ENCODE data around the gene ARID3A. TPM values are rescaled to one million over a fixed set of nuclear protein-coding genes. Genes with fewer than 3 reads are reported as not detected.
"Not testable (repeated sequence)": the region's sequence is repeated elsewhere in the genome, so short reads cannot be mapped to it uniquely, and the experiment has no call there.

The ARID3A gene
- total RNA-seq, 1 donor from 2014 or later, result 8.0 TPM

DNA sequence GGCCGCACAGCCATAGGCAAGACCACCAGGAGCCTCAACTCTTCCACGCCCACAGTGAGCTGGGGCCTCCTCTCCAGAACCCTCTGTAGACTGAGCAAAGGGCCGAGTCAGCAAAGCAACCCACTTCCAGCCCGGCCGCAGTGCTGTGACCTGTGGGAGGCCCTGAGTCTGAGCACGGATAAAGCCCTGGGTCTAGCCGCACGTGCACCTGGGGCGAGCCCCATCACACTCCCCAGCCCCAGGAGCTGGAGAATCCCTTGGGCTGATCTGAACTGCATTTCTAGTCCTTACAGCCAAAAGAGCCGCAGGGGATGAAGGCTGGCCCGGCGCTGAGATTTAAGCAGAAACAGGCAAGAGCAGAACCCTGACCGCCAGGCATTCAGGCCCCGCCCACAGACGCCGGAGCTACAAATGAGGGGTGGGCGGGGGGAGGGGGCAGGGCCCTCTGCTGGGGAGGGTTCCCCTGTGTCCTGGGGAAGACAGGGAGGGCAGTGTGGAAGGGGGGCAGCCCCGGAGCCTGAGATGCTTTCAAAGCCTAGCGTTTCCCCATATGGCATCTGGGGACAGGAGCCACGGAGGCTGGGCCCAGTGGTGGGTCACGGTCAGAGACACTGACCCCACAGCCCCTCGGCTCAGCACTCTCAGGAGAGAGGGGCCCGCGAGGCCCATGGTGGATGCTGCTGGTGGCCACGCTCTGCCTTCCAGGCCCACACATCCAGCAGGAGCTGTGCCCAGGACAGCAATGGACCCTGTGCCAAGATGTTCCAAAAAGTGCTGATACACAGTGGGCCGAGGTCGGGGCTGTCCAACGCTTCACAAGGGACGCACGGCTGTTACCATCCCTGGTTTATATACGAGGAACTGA, 90.2 kb downstream of the ARID3A start:
- no peak for DNase-seq (ENCODE audit: low read depth, low spot score)

DNA sequence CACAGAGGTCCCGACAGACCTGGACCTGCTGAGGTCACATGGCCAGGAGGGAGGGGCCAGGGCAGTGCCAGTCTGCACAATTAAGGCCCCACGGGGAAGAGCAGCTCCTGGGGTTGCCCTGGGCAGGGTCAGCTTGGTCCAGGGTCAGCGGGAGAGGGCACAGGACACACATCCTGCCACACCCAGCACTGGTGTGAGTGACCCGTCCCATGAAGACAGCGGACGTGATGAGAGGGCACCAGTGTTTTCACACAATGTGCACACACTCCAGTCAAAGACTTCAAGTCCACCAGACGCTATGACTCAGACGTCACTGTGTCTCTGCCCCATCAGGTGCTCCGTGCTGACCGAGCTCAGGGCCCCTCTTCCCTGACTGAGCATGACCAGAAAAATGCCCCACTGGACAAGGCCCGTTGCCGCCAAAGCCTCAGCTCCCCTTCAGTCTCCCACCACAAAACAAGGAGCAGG, 90.8 kb downstream of the ARID3A start:
- DNase-seq (ENCODE audit: low read depth, low spot score), result no peak

GRCh38 chr19:1017115-1017905, 91.5 kb downstream of the ARID3A start:
- DNase-seq (ENCODE audit: low read depth, low spot score), result no peak

DNA sequence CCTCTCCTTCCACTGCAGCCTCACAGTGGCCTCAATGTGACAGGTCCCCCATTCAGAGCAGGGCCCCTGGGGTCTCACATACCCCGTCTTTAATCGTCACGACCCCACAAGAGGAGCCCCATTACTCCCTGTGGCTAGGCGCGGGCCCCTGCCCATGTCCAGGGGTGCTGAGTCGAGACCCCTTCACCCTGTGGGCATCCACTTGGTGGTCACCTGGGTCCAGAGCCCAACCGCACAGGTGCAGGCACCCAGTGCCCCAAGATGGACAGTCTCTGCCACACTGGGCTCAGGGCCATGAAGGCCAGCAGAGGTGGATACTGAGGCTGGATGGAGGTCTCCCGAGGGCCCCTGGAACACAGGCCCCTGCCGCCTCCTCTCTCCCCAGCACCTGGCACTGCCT, 92.1 kb downstream of the ARID3A start:
- DNase-seq (ENCODE audit: low read depth, low spot score), result no peak

- no peak for DNase-seq (ENCODE audit: low read depth, low spot score)
These were observed 92.6 kb downstream of the ARID3A start for GRCh38 chr19:1018393-1018792.

GRCh38 chr19:1018932-1019615, 93.2 kb downstream of the ARID3A start:
- no peak for DNase-seq (ENCODE audit: low read depth, low spot score)

- DNase-seq (ENCODE audit: low read depth, low spot score), result no peak
These were observed 93.8 kb downstream of the ARID3A start for GRCh38 chr19:1019616-1019961.

- no peak for DNase-seq (ENCODE audit: low read depth, low spot score)
These were observed 94.4 kb downstream of the ARID3A start for GRCh38 chr19:1019980-1020867.

DNA sequence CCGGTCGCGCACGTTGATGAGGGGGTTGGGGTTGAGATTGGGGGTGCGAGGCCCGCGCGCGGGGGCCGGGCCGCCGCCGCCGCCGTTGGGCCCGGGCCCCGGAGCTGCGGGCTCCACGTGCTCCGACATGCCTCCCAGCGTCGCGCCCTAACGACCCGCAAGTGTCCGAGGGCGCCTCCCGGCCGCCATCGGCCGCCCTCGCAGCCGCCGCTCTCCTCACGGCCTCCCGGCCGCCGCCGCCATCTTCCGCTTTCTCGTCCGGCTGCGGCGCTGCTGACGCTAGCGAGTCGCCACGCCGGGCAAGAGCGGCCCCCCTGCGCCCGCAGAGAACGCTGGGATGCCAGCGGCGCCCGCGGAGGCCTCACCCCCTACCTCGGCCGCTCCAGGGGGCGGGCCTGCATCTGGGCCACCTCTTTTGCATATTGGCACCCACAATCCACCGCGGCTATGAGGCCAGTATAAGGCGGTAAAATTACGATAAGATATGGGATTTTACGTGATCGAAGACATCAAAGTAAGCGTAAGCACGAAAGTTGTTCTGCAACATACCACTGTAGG, 95.1 kb downstream of the ARID3A start, which contains the start of gene TMEM259:
TMEM259 (minus strand) TSS at position 256 of the 558 bp plus-strand sequence; CDS start at position 129, 127 bp downstream.
- DNase-seq (ENCODE audit: low read depth, low spot score), result peak; percentile 87

DNA sequence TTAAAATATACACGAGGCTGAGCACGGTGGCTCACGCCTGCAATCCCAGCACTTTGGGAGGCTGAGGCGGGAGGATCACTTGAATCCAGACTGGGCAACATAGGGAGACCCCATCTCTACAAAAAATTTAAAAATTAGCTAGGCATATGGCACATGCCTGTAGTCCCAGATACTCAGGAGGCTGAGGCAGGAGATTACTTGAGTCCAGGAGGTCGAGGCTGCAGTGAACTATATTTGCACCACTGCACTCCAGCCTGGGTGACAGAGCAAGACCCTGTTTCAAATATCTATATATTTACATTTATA, 98.0 kb downstream of the ARID3A start:
- DNase-seq (ENCODE audit: low read depth, low spot score), result not testable (repeated sequence)

- not testable (repeated sequence) for DNase-seq (ENCODE audit: low read depth, low spot score)
These were observed 99.2 kb downstream of the ARID3A start for GRCh38 chr19:1025080-1025479.

Other genes with a start within 250 kb of the ARID3A start
- gene FSTL3, start 249.6 kb upstream of the ARID3A start, total RNA-seq, result 18.5 and 32.6 TPM in 2 replicates
- 0.07 TPM in 1 of 2 replicates, not detected in the other for gene PRSS57, start 230.6 kb upstream of the ARID3A start, total RNA-seq
- gene PALM, start 217.1 kb upstream of the ARID3A start, total RNA-seq, result 14.3 and 23.0 TPM in 2 replicates
- 0.04 TPM in 1 of 2 replicates, not detected in the other for gene MISP, start 174.9 kb upstream of the ARID3A start, total RNA-seq
- 198 and 241 TPM in 2 replicates for gene PTBP1, start 128.6 kb upstream of the ARID3A start, total RNA-seq
- 0.07 and 0.33 TPM in 2 replicates for gene PLPPR3, start 104.1 kb upstream of the ARID3A start, total RNA-seq
- gene AZU1, start 98.2 kb upstream of the ARID3A start, total RNA-seq, result not detected in 2 replicates
- gene PRTN3, start 85.0 kb upstream of the ARID3A start, total RNA-seq, result not detected in 2 replicates
- gene ELANE, start 73.7 kb upstream of the ARID3A start, total RNA-seq, result not detected in 2 replicates
- gene CFD, start 66.4 kb upstream of the ARID3A start, total RNA-seq, result 0.49 and 3.6 TPM in 2 replicates
- gene MED16, start 32.8 kb upstream of the ARID3A start, total RNA-seq, result 22.9 and 27.0 TPM in 2 replicates
- gene RNU6-9, start 32.6 kb upstream of the ARID3A start, total RNA-seq, result not detected in 2 replicates
- gene R3HDM4, start 12.8 kb upstream of the ARID3A start, total RNA-seq, result 22.8 and 29.1 TPM in 2 replicates
- not detected in 2 replicates for gene KISS1R, start 8.7 kb upstream of the ARID3A start, total RNA-seq
- gene WDR18, start 58.3 kb downstream of the ARID3A start, total RNA-seq, result 106 and 115 TPM in 2 replicates
- 0.39 and 0.59 TPM in 2 replicates for gene GRIN3B, start 74.4 kb downstream of the ARID3A start, total RNA-seq
- 49.5 and 65.1 TPM in 2 replicates for gene TMEM259, start 95.1 kb downstream of the ARID3A start, total RNA-seq
- gene RNU6-2, start 95.5 kb downstream of the ARID3A start, total RNA-seq, result not detected in 2 replicates
- 159 and 188 TPM in 2 replicates for gene CNN2, start 100.6 kb downstream of the ARID3A start, total RNA-seq
- 3.5 and 5.9 TPM in 2 replicates for gene ABCA7, start 114.1 kb downstream of the ARID3A start, total RNA-seq
- 10.2 and 20.2 TPM in 2 replicates for gene ARHGAP45, start 141.1 kb downstream of the ARID3A start, total RNA-seq
- 133 and 163 TPM in 2 replicates for gene POLR2E, start 169.3 kb downstream of the ARID3A start, total RNA-seq
- gene GPX4, start 178.0 kb downstream of the ARID3A start, total RNA-seq, result 380 and 410 TPM in 2 replicates
- 30.4 and 55.0 TPM in 2 replicates for gene SBNO2, start 248.2 kb downstream of the ARID3A start, total RNA-seq

Measured in pulmonary artery endothelial cell (primary cell).